Tibial nerve (tissue), 4 donors: Measurements from ENCODE around the gene OPCML.

Source experiments
- CTCF ChIP-seq, 5 experiments: fragments of 200-600 bp in 3 of 5; fragments of 450-650 bp in 2 of 5; sonication (generic) in 3 of 5; IDR thresholded peaks; one replicate each; pipeline ENCODE4 v1.5.1; 2016 to 2019; ENCODE audit warnings: antibody characterized with exemption in 5 of 5, mild to moderate bottlenecking in 3 of 5, moderate library complexity in 2 of 5
- EP300 ChIP-seq, 2 donors: sonication (generic); formaldehyde crosslinking; IDR thresholded peaks; one replicate each; pipeline ENCODE4 v1.6.1; 2017; ENCODE audit warnings: antibody characterized with exemption in 2 of 2, mild to moderate bottlenecking in 1 of 2
- POLR2A ChIP-seq, 2 donors: fragments of 450-650 bp; IDR thresholded peaks; one replicate each; pipeline ENCODE4 v1.6.1; 2017; ENCODE audit warnings: antibody characterized with exemption in 2 of 2, mild to moderate bottlenecking in 2 of 2, moderate library complexity in 2 of 2

GRCh38 chr11:132804258-132804657 is 728.0 kb downstream of the OPCML start:
- TF ChIP-seq CTCF (IDR thresholded peaks at IDR 0.05) (no peak), POLR2A (IDR thresholded peaks at IDR 0.05) (no peak), EP300 (IDR thresholded peaks at IDR 0.05) (no peak)
